ENCODE results near the gene PIK3C2G.

Gene PIK3C2G

GRCh38 chr12:18332173-18332572 is 70.9 kb downstream of the PIK3C2G start:
- no peak for TF ChIP-seq CTCF (IDR thresholded peaks at IDR 0.05; ENCODE audit: poor library complexity, severe bottlenecking)
- Histone ChIP-seq H3K36me3 (ENCODE audit: low read depth) (no peaks in the 10 kb centered on the region), H3K27ac (ENCODE audit: poor library complexity, severe bottlenecking) (no peak overlapping the region), H3K9me3 (ENCODE audit: severe bottlenecking) (no peaks in the 10 kb centered on the region), H3K4me1 (ENCODE audit: insufficient read depth, poor library complexity, severe bottlenecking) (no peaks in the 10 kb centered on the region), H3K27me3 (ENCODE audit: insufficient read depth, poor library complexity, severe bottlenecking) (no peaks in the 10 kb centered on the region), H3K4me3 (ENCODE audit: severe bottlenecking) (no peak overlapping the region)
- DNase-seq (ENCODE audit: low spot score) (no peak), ATAC-seq (ENCODE audit: low read depth) (no peak)

GRCh38 chr12:18339633-18340032 is 78.3 kb downstream of the PIK3C2G start:
- H3K36me3 ChIP-seq (ENCODE audit: low read depth) = no peaks in the 10 kb centered on the region
- DNase-seq (ENCODE audit: low spot score) (no peak), ATAC-seq (ENCODE audit: low read depth) (no peak)
- H3K4me3 ChIP-seq (ENCODE audit: severe bottlenecking) = no peak overlapping the region
- no peaks in the 10 kb centered on the region for H3K4me1 ChIP-seq (ENCODE audit: insufficient read depth, poor library complexity, severe bottlenecking)
- no peaks in the 10 kb centered on the region for H3K27me3 ChIP-seq (ENCODE audit: insufficient read depth, poor library complexity, severe bottlenecking)
- H3K27ac ChIP-seq (ENCODE audit: poor library complexity, severe bottlenecking) = no peak overlapping the region
- no peak for TF ChIP-seq CTCF (IDR thresholded peaks at IDR 0.05; ENCODE audit: poor library complexity, severe bottlenecking)
- H3K9me3 ChIP-seq (ENCODE audit: severe bottlenecking) = no peaks in the 10 kb centered on the region

- no peak for TF ChIP-seq CTCF (IDR thresholded peaks at IDR 0.05; ENCODE audit: poor library complexity, severe bottlenecking)
- Histone ChIP-seq H3K27me3 (ENCODE audit: insufficient read depth, poor library complexity, severe bottlenecking) (no peaks in the 10 kb centered on the region), H3K4me3 (ENCODE audit: severe bottlenecking) (no peak overlapping the region), H3K4me1 (ENCODE audit: insufficient read depth, poor library complexity, severe bottlenecking) (no peaks in the 10 kb centered on the region), H3K27ac (ENCODE audit: poor library complexity, severe bottlenecking) (no peak overlapping the region), H3K36me3 (ENCODE audit: low read depth) (no peaks in the 10 kb centered on the region), H3K9me3 (ENCODE audit: severe bottlenecking) (no peaks in the 10 kb centered on the region)
- ATAC-seq (ENCODE audit: low read depth) (no peak), DNase-seq (ENCODE audit: low spot score) (no peak)
Measured at GRCh38 chr12:18340186-18340585, 78.9 kb downstream of the PIK3C2G start.

GRCh38 chr12:18340786-18341185 is 79.5 kb downstream of the PIK3C2G start:
- no peaks in the 10 kb centered on the region for H3K4me1 ChIP-seq (ENCODE audit: insufficient read depth, poor library complexity, severe bottlenecking)
- no peaks in the 10 kb centered on the region for H3K27me3 ChIP-seq (ENCODE audit: insufficient read depth, poor library complexity, severe bottlenecking)
- no peaks in the 10 kb centered on the region for H3K9me3 ChIP-seq (ENCODE audit: severe bottlenecking)
- no peak for ATAC-seq (ENCODE audit: low read depth)
- no peak overlapping the region for H3K27ac ChIP-seq (ENCODE audit: poor library complexity, severe bottlenecking)
- no peak overlapping the region for H3K4me3 ChIP-seq (ENCODE audit: severe bottlenecking)
- H3K36me3 ChIP-seq (ENCODE audit: low read depth) = no peaks in the 10 kb centered on the region
- TF ChIP-seq CTCF (IDR thresholded peaks at IDR 0.05; ENCODE audit: poor library complexity, severe bottlenecking) = no peak
- DNase-seq (ENCODE audit: low spot score) = no peak

- ATAC-seq (ENCODE audit: low read depth) (no peak), DNase-seq (ENCODE audit: low spot score) (no peak)
- H3K27ac ChIP-seq (ENCODE audit: poor library complexity, severe bottlenecking) = no peak overlapping the region
- no peaks in the 10 kb centered on the region for H3K27me3 ChIP-seq (ENCODE audit: insufficient read depth, poor library complexity, severe bottlenecking)
- no peak for TF ChIP-seq CTCF (IDR thresholded peaks at IDR 0.05; ENCODE audit: poor library complexity, severe bottlenecking)
- no peaks in the 10 kb centered on the region for H3K36me3 ChIP-seq (ENCODE audit: low read depth)
- H3K9me3 ChIP-seq (ENCODE audit: severe bottlenecking) = no peaks in the 10 kb centered on the region
- no peaks in the 10 kb centered on the region for H3K4me1 ChIP-seq (ENCODE audit: insufficient read depth, poor library complexity, severe bottlenecking)
- H3K4me3 ChIP-seq (ENCODE audit: severe bottlenecking) = no peak overlapping the region
Measured at GRCh38 chr12:18343708-18344107, 82.4 kb downstream of the PIK3C2G start.
